ENCODE measurements around the gene MYO1E.

GRCh38 chr15:59354417-59355031, 18.1 kb downstream of the MYO1E start:
- TF ChIP-seq CTCF (IDR thresholded peaks at IDR 0.05): no peak
- TF ChIP-seq POLR2A (IDR thresholded peaks at IDR 0.05): no peak
